Colonic mucosa (tissue), 4 donors: ENCODE measurements around the gene MICAL3. TPM values are rescaled to one million over a fixed set of nuclear protein-coding genes. Genes with fewer than 3 reads are reported as not detected.
"Not testable (repeated sequence)": the region's sequence is repeated elsewhere in the genome, so short reads cannot be mapped to it uniquely, and the experiment has no call there.

Source experiments
- DNase-seq: peaks from one replicate; pipeline ENCODE4 v3.0.0-alpha.2; 2020
- H3K27ac ChIP-seq: fragments of 200-600 bp; one replicate; pipeline ENCODE4 v1.8.0; 2021
- H3K27me3 ChIP-seq: fragments of 200-600 bp; one replicate; pipeline ENCODE4 v1.8.0; 2021
- H3K36me3 ChIP-seq: fragments of 200-600 bp; one replicate; pipeline ENCODE4 v1.8.0; 2021
- H3K4me1 ChIP-seq: fragments of 200-600 bp; one replicate; pipeline ENCODE4 v1.8.0; 2021; ENCODE audit warnings: mild to moderate bottlenecking
- H3K4me3 ChIP-seq: fragments of 200-600 bp; one replicate; pipeline ENCODE4 v1.8.0; 2021
- H3K9ac ChIP-seq, 2 donors: one replicate each; pipeline ENCODE4 v1.7.0; 2013; ENCODE audit warnings: control low read depth in 2 of 2, low read depth in 2 of 2, low read length in 2 of 2
- H3K9me3 ChIP-seq: fragments of 200-600 bp; one replicate; pipeline ENCODE4 v1.8.0; 2021
- CTCF ChIP-seq: fragments of 200-600 bp; IDR thresholded peaks from one replicate; pipeline ENCODE4 v1.8.0; 2022; ENCODE audit warnings: antibody characterized with exemption, mild to moderate bottlenecking
- intact Hi-C: fragments of 100-400 bp; cut with DNase I; formaldehyde crosslinking; loops from one replicate; pipeline ENCODE4 v1.14.1; 2022
- total RNA-seq, 2 donors: library from RNA; stranded (reverse); fragmentation: NEBNext Ultra II Directional in 1 of 2; extraction: Animal tissue kit (Norgen Biotek cat#: 25700) in 1 of 2; gene quantifications; one replicate each; pipeline ENCODE4 v1.2.1, GENCODE V29; 2021
- donor health status: healthy.
- donor health status: DM: no; HTN: no; CAD: no.
- donor health status: DM: no; HTN: no; CAD: no.

MICAL3 gene
- total RNA-seq, 2 donors from 2014 or later = 72.5 to 84.5 TPM

GRCh38 chr22:17985606-17986005 lies 38.8 kb downstream of the MICAL3 start:
- TF ChIP-seq CTCF = no peak
- Histone ChIP-seq H3K36me3 (no peaks in the 10 kb centered on the region), H3K27ac (no peak overlapping the region), H3K9me3 (no peaks in the 10 kb centered on the region), H3K27me3 (no peaks in the 10 kb centered on the region), H3K4me3 (no peak overlapping the region), H3K9ac (no peak overlapping the region), H3K4me1 (peaks cover 14% of the 10 kb centered on the region)
- intact Hi-C loops = no loop called here
- DNase-seq = no peak

DNA sequence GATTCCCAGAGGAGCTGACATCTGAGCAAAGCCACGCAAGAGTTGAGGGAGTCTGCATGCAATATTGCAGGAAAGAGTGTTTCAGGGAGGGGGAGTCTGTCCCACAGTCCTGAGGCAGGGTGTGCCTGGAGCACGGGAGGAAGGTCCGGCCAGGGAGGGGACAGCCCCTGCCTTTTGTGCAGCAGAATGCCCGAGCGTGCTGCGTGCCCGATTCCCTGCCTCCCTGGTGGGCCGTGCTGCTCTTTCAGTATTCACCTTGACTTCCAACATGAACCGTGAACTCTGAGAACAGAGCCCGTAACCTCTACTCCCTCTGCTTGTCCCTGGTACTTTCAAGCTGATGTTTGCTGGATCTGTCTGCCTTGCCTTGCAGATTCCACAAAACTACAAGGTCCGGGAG lies 39.3 kb downstream of the MICAL3 start:
- peaks cover 14% of the 10 kb centered on the region for H3K4me1 ChIP-seq
- H3K27me3 ChIP-seq, H3K9ac ChIP-seq, H3K9me3 ChIP-seq, H3K27ac ChIP-seq, H3K4me3 ChIP-seq, DNase-seq, H3K36me3 ChIP-seq, intact Hi-C loops: not testable (repeated sequence)

GRCh38 chr22:17984114-17984513 lies 40.2 kb downstream of the MICAL3 start:
- Histone ChIP-seq H3K27me3 (no peaks in the 10 kb centered on the region), H3K9me3 (no peaks in the 10 kb centered on the region), H3K36me3 (no peaks in the 10 kb centered on the region), H3K4me1 (peaks cover 14% of the 10 kb centered on the region), H3K27ac (no peak overlapping the region), H3K4me3 (no peak overlapping the region), H3K9ac (no peak overlapping the region)
- intact Hi-C loops = no loop called here
- TF ChIP-seq CTCF = no peak
- no peak for DNase-seq

DNA sequence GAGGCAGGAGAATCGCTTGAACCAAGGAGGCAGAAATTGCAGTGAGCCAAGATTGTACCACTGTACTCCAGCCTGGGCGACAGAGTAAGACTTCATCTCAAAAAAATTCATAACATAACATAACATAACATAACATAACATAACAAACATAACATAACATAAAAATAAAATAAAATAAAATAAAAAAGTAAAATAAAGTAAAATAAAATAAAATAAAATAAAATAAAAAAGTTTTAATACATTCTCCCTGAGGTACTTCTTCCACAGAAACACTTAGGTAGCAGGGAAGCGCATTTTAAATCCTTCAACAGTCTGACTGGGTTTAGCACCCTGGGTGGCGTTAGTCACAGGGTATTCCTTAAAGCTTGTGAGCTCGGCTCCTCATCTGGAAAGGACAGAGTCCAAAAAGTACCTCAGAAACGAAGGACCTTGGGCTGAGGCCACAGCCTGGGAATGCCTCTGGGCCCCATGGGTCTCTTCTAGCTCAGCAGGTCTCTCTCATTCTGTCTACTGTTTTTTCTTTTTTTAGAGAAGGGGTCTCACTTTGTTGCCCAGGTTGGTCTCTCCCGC lies 41.7 kb downstream of the MICAL3 start:
- Histone ChIP-seq H3K9ac (no peak overlapping the region), H3K4me3 (no peak overlapping the region), H3K9me3 (no peaks in the 10 kb centered on the region), H3K36me3 (no peaks in the 10 kb centered on the region), H3K27ac (no peak overlapping the region), H3K27me3 (no peaks in the 10 kb centered on the region), H3K4me1 (peaks cover 11% of the 10 kb centered on the region)
- DNase-seq = no peak
- TF ChIP-seq CTCF = no peak
- intact Hi-C loops = no loop called here

DNA sequence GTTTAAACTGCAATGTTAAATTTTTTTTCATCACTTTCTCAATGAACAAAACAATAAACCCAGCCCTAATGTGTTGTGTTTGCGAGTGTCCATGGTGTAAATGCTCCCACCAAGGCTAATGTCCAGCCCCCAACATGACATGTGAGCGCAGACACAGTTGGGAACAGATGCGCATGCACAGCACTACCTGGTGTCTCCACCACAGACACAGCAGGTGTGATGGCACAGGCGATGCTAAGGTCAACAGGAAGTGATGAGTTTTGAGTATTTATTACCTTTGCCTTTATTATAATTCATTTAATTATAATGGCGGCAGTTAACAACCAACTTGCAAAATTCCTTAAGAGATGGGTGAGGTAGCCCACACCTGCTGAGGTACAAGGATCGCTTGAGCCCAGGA lies 42.9 kb downstream of the MICAL3 start:
- DNase-seq = no peak
- Histone ChIP-seq H3K27ac (no peak overlapping the region), H3K36me3 (no peaks in the 10 kb centered on the region), H3K4me3 (no peak overlapping the region), H3K9me3 (no peaks in the 10 kb centered on the region), H3K27me3 (no peaks in the 10 kb centered on the region), H3K4me1 (peaks cover 11% of the 10 kb centered on the region), H3K9ac (no peak overlapping the region)
- intact Hi-C loops = no loop called here
- TF ChIP-seq CTCF = no peak

DNA sequence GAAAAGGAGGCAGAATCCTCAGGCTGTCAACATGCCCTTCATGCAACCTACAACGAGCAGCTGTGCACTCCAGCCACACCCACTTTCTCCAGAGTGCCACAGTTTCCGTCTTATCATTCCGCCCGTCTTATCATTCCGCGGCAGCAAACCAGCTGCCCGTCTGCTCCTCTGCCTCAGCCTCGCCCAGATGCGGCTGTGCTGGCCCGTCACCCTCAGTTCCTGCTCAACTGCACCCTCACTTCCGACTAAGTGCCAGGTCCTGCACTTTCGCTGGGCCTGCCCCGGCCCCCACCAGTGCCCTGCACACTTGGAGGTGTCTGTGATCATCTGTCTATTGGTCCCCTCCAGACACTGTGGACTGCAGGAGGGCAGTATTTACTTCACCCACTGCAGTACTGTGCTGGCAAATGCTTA lies 43.7 kb downstream of the MICAL3 start:
- H3K4me3 ChIP-seq = no peak overlapping the region
- DNase-seq = peak; percentile 81
- H3K4me1 ChIP-seq = peaks cover 11% of the 10 kb centered on the region
- H3K27me3 ChIP-seq = no peaks in the 10 kb centered on the region
- H3K36me3 ChIP-seq = no peaks in the 10 kb centered on the region
- peak overlapping the region; percentile 13 for H3K27ac ChIP-seq
- intact Hi-C loops = no loop called here
- no peak for TF ChIP-seq CTCF
- no peaks in the 10 kb centered on the region for H3K9me3 ChIP-seq
- H3K9ac ChIP-seq = no peak overlapping the region
